PFSK-1 (cell line): ENCODE data around the gene ZNF354B.

Source experiments
- FOXP2 ChIP-seq: optimal IDR thresholded peaks from 2 replicates; pipeline ENCODE3; 2011; ENCODE audit warnings: borderline replicate concordance, control low read depth, inconsistent platforms; ENCODE audit not compliant: insufficient read depth; ENCODE audit errors: extremely low read length, extremely low read depth
- POLR2AphosphoS5 ChIP-seq: IDR thresholded peaks from 2 replicates; pipeline ENCODE4 v1.6.1; 2012; ENCODE audit warnings: low read depth, mild to moderate bottlenecking, control low read depth, low read length, moderate library complexity
- SIN3A ChIP-seq: IDR thresholded peaks from 2 replicates; pipeline ENCODE4 v1.6.1; 2012; ENCODE audit warnings: mild to moderate bottlenecking, low read length, moderate library complexity, borderline replicate concordance; ENCODE audit not compliant: insufficient read depth
- TAF1 ChIP-seq: IDR thresholded peaks from 2 replicates; pipeline ENCODE4 v1.6.1; 2012; ENCODE audit warnings: low read length, control low read depth, borderline replicate concordance; ENCODE audit not compliant: insufficient read depth
- TF ChIP-seq, protein P1 (sequence below), 2 experiments: IDR thresholded peaks; 2 replicates each; pipeline versions ENCODE4 v1.6.1 to v1.8.0; 2011 to 2012; ENCODE audit warnings: low read depth in 2 of 2, low read length in 2 of 2, control low read depth in 1 of 2, inconsistent platforms in 1 of 2, mild to moderate bottlenecking in 1 of 2, moderate library complexity in 1 of 2; ENCODE audit not compliant: insufficient read depth in 1 of 2

ZNF354B gene

DNA sequence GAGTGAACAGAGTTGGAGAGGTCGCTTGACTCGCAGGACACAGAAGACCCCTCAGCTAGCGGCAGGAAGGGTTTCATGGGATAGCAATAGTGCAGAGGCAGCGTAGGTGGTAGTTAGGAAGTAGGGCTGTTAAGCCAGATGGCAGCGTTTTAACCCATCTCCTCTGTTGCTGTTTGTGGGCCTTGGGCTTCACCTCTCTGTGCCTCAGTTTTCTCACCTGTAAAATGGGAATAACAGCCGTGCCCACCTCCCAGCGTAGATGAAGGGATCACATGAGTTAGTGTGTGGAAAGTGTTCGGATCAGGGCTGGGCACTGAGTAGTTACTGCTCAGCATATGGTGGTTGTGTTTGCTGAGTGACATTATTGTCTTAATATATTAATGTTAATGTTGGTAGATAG is 1.9 kb downstream of the ZNF354B start:
- TF ChIP-seq SIN3A (no peak), POLR2AphosphoS5 (no peak), TAF1 (no peak), FOXP2 (no peak)
- TF ChIP-seq, protein P1, sequence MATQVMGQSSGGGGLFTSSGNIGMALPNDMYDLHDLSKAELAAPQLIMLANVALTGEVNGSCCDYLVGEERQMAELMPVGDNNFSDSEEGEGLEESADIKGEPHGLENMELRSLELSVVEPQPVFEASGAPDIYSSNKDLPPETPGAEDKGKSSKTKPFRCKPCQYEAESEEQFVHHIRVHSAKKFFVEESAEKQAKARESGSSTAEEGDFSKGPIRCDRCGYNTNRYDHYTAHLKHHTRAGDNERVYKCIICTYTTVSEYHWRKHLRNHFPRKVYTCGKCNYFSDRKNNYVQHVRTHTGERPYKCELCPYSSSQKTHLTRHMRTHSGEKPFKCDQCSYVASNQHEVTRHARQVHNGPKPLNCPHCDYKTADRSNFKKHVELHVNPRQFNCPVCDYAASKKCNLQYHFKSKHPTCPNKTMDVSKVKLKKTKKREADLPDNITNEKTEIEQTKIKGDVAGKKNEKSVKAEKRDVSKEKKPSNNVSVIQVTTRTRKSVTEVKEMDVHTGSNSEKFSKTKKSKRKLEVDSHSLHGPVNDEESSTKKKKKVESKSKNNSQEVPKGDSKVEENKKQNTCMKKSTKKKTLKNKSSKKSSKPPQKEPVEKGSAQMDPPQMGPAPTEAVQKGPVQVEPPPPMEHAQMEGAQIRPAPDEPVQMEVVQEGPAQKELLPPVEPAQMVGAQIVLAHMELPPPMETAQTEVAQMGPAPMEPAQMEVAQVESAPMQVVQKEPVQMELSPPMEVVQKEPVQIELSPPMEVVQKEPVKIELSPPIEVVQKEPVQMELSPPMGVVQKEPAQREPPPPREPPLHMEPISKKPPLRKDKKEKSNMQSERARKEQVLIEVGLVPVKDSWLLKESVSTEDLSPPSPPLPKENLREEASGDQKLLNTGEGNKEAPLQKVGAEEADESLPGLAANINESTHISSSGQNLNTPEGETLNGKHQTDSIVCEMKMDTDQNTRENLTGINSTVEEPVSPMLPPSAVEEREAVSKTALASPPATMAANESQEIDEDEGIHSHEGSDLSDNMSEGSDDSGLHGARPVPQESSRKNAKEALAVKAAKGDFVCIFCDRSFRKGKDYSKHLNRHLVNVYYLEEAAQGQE (IDR thresholded peaks at IDR 0.05; ENCODE audit: insufficient read depth in 1 of 2, low read depth in 2 of 2, low read length in 2 of 2), result no peak

DNA sequence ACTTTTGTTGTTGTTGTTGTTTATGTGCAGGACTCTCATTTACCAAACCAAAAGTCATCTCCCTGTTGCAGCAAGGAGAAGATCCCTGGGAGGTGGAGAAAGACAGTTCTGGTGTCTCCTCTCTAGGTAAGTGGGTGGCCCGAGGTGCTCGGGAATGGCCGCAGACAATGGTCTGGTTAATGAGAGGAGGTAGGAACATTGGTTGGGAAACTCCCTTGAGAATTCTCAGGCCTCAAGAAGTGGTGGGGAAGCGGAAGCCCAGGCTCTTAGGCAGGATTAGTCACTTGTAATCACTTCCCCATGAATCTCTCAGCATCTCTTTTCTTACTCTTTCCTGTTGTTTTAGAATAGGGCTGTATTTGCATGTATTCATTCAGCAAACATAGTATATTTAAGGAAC is 7.2 kb downstream of the ZNF354B start:
- TF ChIP-seq TAF1 (no peak), FOXP2 (no peak), POLR2AphosphoS5 (no peak), SIN3A (no peak)
- TF ChIP-seq, protein P1 (IDR thresholded peaks at IDR 0.05; ENCODE audit: insufficient read depth in 1 of 2, low read depth in 2 of 2, low read length in 2 of 2), result no peak

DNA sequence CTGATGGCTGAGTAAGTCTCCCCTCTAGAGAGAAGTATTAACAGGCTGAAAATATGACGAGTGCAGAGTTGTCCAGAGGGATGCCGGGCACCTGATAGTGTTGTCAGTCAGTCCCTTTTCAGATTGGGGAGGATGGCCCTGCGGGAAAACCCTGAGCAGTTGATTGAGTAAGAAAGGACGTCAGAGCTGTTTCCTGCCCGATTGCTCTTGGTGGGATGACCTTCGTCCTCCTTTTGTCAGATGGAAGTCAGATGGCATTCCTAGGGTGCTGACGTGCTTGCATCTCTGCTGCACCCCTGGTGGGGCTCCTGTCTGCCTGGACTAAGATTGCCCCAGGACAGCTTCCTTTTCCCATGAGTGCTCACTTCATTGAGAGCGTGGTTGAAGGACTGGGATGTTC is 9.8 kb downstream of the ZNF354B start:
- no peak for TF ChIP-seq TAF1
- no peak for TF ChIP-seq SIN3A
- TF ChIP-seq, protein P1 (IDR thresholded peaks at IDR 0.05; ENCODE audit: insufficient read depth in 1 of 2, low read depth in 2 of 2, low read length in 2 of 2), result no peak
- TF ChIP-seq POLR2AphosphoS5, result no peak

DNA sequence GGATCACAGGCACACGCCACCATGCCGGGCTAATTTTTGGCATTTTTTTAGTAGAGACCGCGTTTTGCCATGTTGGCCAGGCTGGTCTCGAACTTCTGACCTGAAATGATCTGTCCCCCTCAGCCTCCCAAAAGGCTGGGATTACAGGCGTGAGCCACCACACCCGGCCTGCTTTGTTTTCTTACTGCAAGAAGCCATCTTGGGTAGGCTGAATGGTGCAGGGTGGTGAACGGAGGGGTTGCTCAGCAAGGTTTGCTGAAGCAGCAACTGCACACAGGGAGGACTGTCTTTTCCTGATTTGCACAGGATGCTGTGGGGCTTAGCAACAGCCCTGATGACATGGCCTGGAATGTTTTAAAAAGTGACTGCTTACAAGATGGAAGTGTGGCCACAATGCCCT is 10.7 kb downstream of the ZNF354B start:
- TF ChIP-seq FOXP2 (no peak), POLR2AphosphoS5 (no peak), TAF1 (no peak), SIN3A (no peak)
- TF ChIP-seq, protein P1 (IDR thresholded peaks at IDR 0.05; ENCODE audit: insufficient read depth in 1 of 2, low read depth in 2 of 2, low read length in 2 of 2), result no peak

DNA sequence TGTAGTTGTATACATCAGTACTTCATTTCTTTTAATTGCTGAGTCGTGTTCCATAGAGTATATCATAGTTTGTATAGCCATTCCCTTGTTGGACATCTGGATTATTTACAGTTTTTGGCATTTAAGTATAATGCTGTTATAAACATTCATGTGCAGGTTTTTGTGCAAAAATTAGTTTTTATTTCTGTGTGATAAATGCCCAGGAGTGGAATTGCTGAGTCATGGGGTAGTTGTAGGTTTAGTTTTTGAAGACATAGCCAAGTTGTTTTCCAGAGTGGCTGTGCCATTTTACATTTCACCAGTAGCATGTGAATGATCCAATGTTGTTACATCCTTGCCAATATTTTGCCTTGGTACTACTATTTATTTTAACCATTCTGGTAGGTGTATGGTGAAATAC is 12.5 kb downstream of the ZNF354B start:
- TF ChIP-seq TAF1 (no peak), FOXP2 (no peak), SIN3A (no peak), POLR2AphosphoS5 (no peak)
- TF ChIP-seq, protein P1 (IDR thresholded peaks at IDR 0.05; ENCODE audit: insufficient read depth in 1 of 2, low read depth in 2 of 2, low read length in 2 of 2), result no peak
